Left ventricle myocardium superior (tissue), 1 donor: ENCODE results near the gene ACOXL. TPM values are rescaled to one million over a fixed set of nuclear protein-coding genes. Genes with fewer than 3 reads are reported as not detected.
A peak's percentile ranks its signal among the peaks of the same experiment; 100 is the strongest.
"Not testable (repeated sequence)": the region's sequence is repeated elsewhere in the genome, so short reads cannot be mapped to it uniquely, and the experiment has no call there.

Source experiments
- ATAC-seq: fragments of 200-7000 bp; cut with Tn5 transposase; one replicate; pipeline ENCODE4 v1.9.1; 2020; ENCODE audit warnings: mild to moderate bottlenecking, moderate library complexity
- DNase-seq: peaks from one replicate; pipeline ENCODE4 v3.0.0-alpha.2; 2020
- intact Hi-C: fragments of 100-400 bp; cut with micrococcal nuclease; formaldehyde crosslinking; loops from one replicate; pipeline ENCODE4 v1.11.0; 2022
- total RNA-seq: library from RNA; stranded (reverse); fragmentation: NEBNext Ultra II Directional; extraction: Animal tissue kit (Norgen Biotek cat#: 25700); gene quantifications from one replicate; pipeline ENCODE4 v1.2.1, GENCODE V29; 2021
- donor health status: DM: no; HTN: yes; CAD: no; lungs with severe emphysema.

Gene ACOXL
- total RNA-seq, 1 donor from 2014 or later: 0.10 TPM

- intact Hi-C loops: no loop called here
- no peak for DNase-seq
- no peak for ATAC-seq
These were observed 106.4 kb downstream of the ACOXL start for GRCh38 chr2:110838657-110839384.

GRCh38 chr2:110840508-110840907, 108.1 kb downstream of the ACOXL start:
- intact Hi-C loops: no loop called here
- no peak for DNase-seq

DNA sequence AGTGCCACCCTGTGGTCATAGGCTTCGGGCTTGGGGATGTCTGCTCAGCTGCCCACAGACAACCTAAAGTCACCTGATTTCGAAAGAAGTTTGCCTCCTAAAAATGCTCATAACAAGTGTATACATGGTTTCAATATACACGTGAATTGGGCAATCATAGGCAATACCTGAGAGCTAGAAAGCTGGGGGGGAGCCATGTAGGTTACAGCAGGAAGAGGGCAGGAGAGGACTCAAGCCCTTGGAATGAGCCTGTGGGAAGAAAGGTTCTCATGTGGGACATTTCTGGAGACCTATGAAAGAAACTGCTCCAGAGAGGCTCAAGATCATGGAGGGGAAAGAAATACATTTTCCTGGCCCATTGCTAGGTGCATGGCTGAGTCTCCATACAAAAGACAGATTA, 109.7 kb downstream of the ACOXL start:
- DNase-seq (no peak), ATAC-seq (no peak)
- intact Hi-C loops: no loop called here

More at GRCh38 chr2:110840508-110840907, 108.1 kb downstream of the ACOXL start:
- no peak for ATAC-seq

DNA sequence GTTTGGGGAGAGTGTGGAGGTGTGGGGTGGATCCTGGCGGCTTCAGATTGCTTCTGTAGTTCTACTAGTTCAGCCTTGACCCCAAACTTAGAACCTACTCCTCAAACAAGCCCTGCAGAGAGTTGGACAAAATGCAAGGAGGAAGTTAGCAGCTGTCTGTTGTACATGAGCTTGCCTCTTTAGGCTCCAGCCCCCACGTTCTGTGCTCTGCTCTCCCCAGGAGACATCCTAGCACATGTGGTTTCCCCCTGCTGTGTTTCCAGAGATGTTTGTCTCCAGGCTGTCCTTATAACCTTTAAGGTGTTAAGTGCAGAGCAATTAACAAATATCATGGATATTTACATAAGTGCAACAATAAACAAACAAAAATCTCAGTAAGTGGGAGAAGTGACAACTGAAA, 111.1 kb downstream of the ACOXL start:
- ATAC-seq: no peak
- intact Hi-C loops: no loop called here
- DNase-seq: no peak

- ATAC-seq: no peak
- intact Hi-C loops: no loop called here
- DNase-seq: no peak
These were observed 111.7 kb downstream of the ACOXL start for GRCh38 chr2:110843959-110844510.

- ATAC-seq (no peak), DNase-seq (no peak)
- intact Hi-C loops: no loop called here
These were observed 115.3 kb downstream of the ACOXL start for GRCh38 chr2:110847651-110848050.

- intact Hi-C loops: no loop called here
- DNase-seq (no peak), ATAC-seq (no peak)
These were observed 115.7 kb downstream of the ACOXL start for GRCh38 chr2:110848071-110848470.

DNA sequence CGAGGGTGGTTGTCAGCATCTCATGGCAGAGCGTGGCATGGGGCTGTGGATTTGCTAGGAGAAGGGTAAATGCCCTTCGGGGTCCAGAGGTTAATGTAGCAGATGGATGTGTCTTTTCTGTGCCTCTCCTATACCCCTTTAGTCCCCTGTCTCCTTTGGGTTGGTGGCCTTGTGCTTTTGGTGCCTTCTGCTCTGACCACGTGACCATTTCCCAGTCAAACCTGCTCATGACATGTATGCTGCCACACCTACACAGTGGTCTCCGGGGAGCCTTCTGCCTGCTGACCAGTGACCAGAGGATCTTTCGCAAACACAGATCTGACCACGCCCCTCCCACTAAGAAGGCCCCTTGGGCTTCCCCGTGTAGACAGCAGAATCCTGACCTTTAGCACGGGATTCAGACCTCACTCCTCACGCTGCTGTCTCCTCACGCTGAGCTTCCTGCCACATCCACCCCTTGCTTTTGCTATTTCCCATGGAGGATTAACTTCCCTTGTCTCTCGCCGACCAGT, 116.2 kb downstream of the ACOXL start:
- intact Hi-C loops: no loop called here
- no peak for DNase-seq
- no peak for ATAC-seq

GRCh38 chr2:110851531-110851930, 119.2 kb downstream of the ACOXL start:
- DNase-seq (no peak), ATAC-seq (no peak)
- intact Hi-C loops: no loop called here

DNA sequence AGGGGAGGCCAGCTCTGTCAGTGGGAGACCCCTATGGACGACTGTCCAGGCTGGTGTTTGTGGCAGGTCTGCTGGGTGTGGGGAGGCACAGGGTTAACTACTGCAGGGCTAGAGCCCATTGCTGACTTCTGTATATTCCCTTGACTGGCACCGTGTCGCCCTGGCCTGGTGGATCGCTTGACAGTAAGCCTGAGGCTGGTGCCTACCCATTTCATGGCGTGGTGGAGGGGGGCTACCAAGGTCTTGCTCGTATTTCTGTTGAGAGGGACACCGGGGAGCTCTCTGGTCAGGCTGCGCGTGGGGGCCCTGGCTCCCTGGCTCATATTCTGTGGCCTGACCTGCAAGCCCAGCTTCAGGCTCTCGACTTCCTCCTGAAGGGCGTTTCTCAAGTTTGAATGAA, 119.7 kb downstream of the ACOXL start:
- intact Hi-C loops: no loop called here
- no peak for ATAC-seq

DNA sequence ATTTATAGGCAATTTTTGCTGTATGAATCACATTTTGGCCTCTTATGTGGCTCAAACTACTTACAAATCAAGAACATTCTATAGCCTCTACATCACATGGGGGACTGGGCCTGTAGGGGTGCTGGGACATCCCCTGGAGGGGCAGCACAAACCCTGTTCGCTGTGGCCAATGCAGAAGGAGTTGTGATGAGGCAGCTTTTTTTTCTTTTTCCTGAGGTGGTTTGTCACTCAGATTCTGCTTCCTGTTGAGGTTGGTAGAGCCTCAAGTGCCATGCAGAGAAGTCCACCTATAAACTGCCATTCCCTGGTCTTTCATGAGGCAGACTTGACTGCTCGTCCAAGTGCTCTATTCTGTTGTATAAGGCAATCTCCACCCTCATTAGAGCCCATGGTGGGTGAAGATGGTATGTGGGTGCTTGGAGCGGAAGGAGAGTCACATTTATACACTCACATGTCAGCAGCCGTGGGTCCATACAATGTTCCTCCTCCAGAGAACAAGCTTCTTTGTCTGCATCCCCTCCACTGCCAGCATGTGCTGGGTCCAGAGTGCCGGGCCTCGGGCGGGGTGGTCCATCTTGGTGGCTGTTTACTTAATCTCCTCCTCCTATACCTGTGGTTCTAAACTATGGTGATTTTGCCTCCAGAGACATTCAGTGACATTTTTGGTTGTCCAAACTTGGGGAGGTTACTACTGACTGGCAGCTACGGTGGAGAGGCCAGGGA, 120.3 kb downstream of the ACOXL start:
- no peak for ATAC-seq
- intact Hi-C loops: no loop called here
- DNase-seq: no peak

More for the DNA sequence above, 119.7 kb downstream of the ACOXL start:
- no peak for DNase-seq

DNA sequence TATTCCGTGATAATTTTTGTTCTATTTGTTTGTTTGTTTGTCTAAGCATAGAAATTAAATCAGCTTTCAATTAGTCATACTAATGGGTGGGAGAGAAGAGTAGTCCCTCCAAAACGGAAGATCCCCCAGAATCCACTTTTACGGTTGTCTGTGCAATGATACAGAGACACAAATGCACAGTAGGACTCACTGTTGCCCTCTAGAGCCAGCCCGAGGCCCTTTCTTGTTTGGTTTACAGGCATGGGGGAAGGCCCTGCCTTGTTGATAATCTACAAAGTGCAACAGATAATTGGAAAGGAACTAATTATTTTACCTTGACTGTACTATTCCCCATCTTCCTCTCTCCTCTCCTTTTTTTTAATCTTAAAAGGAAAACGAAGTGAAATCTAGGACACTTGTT, 121.1 kb downstream of the ACOXL start:
- DNase-seq: no peak
- peak; percentile 58 for ATAC-seq
- intact Hi-C loops: no loop called here

DNA sequence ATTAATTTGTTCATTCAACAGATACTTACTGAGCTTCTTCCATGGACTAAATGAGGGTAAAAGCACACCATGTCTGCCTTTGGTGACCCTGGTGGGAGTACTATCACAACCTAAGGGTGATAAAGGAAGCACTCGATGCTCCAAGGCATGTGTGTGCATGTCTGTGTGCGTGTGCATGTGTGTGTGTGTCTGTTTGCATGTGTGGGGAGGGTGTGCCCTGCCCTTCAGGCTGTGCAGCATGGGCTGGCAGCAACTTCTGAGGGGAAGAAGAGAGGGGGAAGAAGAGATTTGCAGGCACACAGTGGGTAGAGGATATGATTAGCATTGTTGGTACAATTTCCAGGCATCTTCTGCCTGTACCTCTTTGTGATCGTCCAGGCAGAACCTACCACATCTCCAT, 121.6 kb downstream of the ACOXL start:
- no peak for DNase-seq
- ATAC-seq: no peak
- intact Hi-C loops: no loop called here

GRCh38 chr2:110854355-110855081, 122.1 kb downstream of the ACOXL start:
- ATAC-seq (peak; percentile 24), DNase-seq (no peak)
- intact Hi-C loops: no loop called here

DNA sequence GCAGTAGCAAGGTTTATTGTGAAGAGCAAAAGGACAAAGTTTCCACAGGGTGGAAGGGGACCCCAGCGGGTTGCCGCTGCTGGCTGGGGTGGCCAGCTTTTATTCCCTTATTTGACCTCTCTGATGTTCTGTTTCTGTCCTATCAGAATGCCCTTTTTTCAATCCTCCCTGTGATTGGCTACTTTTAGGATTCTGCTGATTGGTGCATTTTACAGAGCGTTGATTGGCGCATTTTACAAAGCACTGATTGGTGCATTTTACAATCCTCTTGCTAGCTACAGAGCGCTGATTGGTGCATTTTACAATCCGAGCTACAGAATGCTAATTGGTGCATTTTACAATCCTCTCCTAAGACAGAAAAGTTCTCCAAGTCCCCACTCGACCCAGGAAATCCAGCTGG, 123.5 kb downstream of the ACOXL start:
- intact Hi-C loops, DNase-seq, ATAC-seq: not testable (repeated sequence)

DNA sequence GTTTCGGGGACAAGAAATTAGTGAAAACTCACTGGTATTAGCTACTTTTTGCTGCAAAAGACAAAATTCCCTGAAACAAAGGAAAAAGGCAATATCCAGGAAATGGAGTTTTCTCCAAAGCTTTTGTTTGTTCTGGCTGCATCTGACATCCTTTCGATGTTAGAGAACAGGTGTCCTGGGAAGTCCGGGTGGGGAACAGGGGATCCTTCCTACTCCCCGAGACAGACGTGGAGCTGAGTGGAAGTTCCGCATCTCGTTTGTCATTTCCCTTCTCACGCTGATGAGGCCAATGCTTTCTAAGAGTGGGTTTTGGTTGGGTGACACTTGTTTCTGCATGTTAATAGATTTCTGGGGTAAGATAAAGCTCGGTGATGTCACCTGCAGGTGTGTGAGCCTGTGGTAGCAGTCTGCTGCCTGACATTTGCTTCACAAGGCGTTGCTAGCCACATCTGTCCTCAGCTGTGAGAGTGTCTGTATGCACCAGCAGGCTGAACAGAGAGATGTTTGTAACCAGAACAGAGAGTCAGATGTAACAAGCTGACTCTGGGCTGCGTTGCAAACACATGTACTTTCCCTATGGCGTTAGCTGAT, 125.9 kb downstream of the ACOXL start:
- ATAC-seq (no peak), DNase-seq (no peak)
- intact Hi-C loops: no loop called here

DNA sequence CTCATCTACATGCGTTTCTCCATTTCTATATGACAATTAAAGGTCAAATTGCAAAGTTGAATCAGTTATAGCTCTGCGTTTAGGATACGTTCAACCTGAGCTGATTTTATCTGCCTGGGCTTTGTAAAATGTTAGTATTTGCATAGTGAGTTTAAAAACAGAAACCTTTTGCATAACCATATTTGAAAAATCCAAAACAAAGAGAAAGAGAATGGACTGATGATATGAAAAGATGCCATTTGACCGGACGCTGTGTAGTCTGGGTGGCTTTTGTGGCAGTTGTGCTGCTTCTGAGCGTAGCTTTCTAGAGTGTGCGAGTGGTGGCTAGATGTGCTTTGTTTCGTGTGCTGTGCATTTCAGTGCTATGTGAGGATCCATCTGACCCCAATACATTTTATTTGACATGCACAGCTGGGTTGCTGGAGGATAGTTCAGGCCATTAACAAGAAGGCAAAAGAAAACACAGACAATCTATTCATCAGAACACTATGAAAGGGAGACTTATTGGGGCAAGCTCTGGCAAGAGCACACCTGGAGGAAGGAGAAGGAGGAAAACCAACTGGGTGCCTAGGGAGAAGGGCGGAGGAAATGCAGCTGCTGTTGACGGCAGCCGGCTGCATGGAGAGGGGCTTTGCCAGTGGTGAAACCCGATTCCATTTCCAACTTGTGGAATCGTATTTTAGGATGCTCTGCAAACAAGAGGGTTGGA, 126.8 kb downstream of the ACOXL start:
- ATAC-seq (no peak), DNase-seq (no peak)
- intact Hi-C loops: no loop called here

- ATAC-seq (no peak), DNase-seq (no peak)
- intact Hi-C loops: no loop called here
These were observed 128.3 kb downstream of the ACOXL start for GRCh38 chr2:110860630-110861029.
